ENCODE measurements around the gene RMRP. TPM values are rescaled to one million over a fixed set of nuclear protein-coding genes. Genes with fewer than 3 reads are reported as not detected.
"Not testable (repeated sequence)": the region's sequence is repeated elsewhere in the genome, so short reads cannot be mapped to it uniquely, and the experiment has no call there.

The RMRP gene
- total and polyA plus RNA-seq, 7 experiments from 2014 or later, result 49.2 to 11,273 (median 7,741) TPM; not detected in 1

DNA sequence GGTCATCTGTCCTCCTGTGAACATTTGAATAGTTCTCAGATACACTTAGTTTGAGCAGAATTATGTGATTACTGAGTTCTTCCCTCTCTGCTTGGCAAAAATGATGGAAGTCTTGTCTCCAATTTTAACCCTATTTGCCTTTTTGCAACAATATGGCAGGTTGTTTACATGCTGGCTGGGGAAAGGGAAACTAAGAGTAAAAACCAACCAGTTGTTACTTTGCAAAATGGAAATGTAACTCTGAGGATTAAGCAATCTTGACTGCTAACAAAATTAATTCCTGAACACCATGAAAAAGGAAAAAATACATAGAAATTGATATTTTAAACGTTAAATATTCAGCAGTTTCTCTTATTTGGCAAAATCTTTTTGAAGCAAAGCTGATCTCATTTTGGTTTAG, 18.2 kb downstream of the RMRP start:
- no peak overlapping the region for H3K27ac ChIP-seq (ENCODE audit: low read depth, low read length)
- intact Hi-C loops (cut with micrococcal nuclease), result no loop called here
- no peak for ATAC-seq

GRCh38 chr9:35639225-35639624, 18.6 kb downstream of the RMRP start:
- POLR2A ChIA-PET, result interaction anchor here (1.0 to 2.5 kb wide), 4 partner anchors 8 to 66 kb away, joined by 3 to 14 read pairs (median 5); partner anchors contain the start of genes CCDC107, RMRP and SIT1
- peak; percentile 37 for ATAC-seq
- Mint-ChIP-seq H3K36me3 (peaks cover 3 to 37% (median 8%) of the 10 kb centered on the region in 5 donors), H3K27ac (peak overlapping the region; percentile 23 to 91 (median 85)), H3K4me3 (peak overlapping the region in 8 of 10 donors; percentile 37 to 75 (median 63)), H3K4me1 (peaks cover 48 to 78% (median 71%) of the 10 kb centered on the region in 7 donors)
- H3K4me3 ChIP-seq (ENCODE audit: low read length); H3K27me3 ChIP-seq (ENCODE audit: control insufficient read depth in 2 of 2, insufficient read depth in 2 of 2, low read length in 2 of 2); H3K9me3 ChIP-seq (ENCODE audit: control insufficient read depth in 2 of 3, low read length in 3 of 3); DNase-seq; H3K36me3 ChIP-seq (ENCODE audit: control insufficient read depth in 2 of 3, insufficient read depth in 3 of 3, low read length in 3 of 3); H3K27me3 Mint-ChIP-seq; intact Hi-C loops (cut with micrococcal nuclease); H3K9me3 Mint-ChIP-seq: not testable (repeated sequence)
- peak overlapping the region; percentile 61 for H3K27ac ChIP-seq (ENCODE audit: low read depth, low read length)
- CTCF ChIA-PET, result interaction anchor here (1.4 to 1.6 kb wide), 4 partner anchors 16 to 28 kb away, joined by 3 to 6 read pairs (median 4); no protein-coding TSS in a partner anchor
- peaks cover 19 to 35% of the 10 kb centered on the region in 2 donors for H3K4me1 ChIP-seq (ENCODE audit: control insufficient read depth in 2 of 2, insufficient read depth in 2 of 2, low read length in 2 of 2)

More for the DNA sequence above, 18.2 kb downstream of the RMRP start:
- peak overlapping the region in 8 of 9 donors; percentile 67 to 91 (median 86) for H3K27ac Mint-ChIP-seq
- DNase-seq, result no peak
- peaks cover 0 to 7% (median 0%) of the 10 kb centered on the region in 11 donors for H3K9me3 Mint-ChIP-seq
- H3K9me3 ChIP-seq (ENCODE audit: control insufficient read depth in 2 of 3, low read length in 3 of 3), result no peaks in the 10 kb centered on the region
- ChIA-PET CTCF (interaction anchor here (1.4 to 1.6 kb wide), 4 partner anchors 17 to 28 kb away, joined by 3 to 6 read pairs (median 4); no protein-coding TSS in a partner anchor), POLR2A (interaction anchor here (1.1 to 2.5 kb wide), 4 partner anchors 11 to 65 kb away, joined by 3 to 14 read pairs (median 5); partner anchors contain the start of genes CCDC107, RMRP and SIT1)
- H3K36me3 Mint-ChIP-seq, result peaks cover 3 to 40% (median 6%) of the 10 kb centered on the region in 5 donors
- no peaks in the 10 kb centered on the region for H3K36me3 ChIP-seq (ENCODE audit: control insufficient read depth in 2 of 3, insufficient read depth in 3 of 3, low read length in 3 of 3)
- H3K4me3 ChIP-seq (ENCODE audit: low read length), result no peak overlapping the region
- peaks cover 24 to 39% of the 10 kb centered on the region in 2 donors for H3K4me1 ChIP-seq (ENCODE audit: control insufficient read depth in 2 of 2, insufficient read depth in 2 of 2, low read length in 2 of 2)
- peak overlapping the region in 9 of 10 donors; percentile 13 to 75 (median 63) for H3K4me3 Mint-ChIP-seq
- H3K27me3 ChIP-seq (ENCODE audit: control insufficient read depth in 2 of 2, insufficient read depth in 2 of 2, low read length in 2 of 2), result no peaks in the 10 kb centered on the region
- no peaks in the 10 kb centered on the region for H3K27me3 Mint-ChIP-seq
- peaks cover 51 to 82% (median 74%) of the 10 kb centered on the region in 7 donors for H3K4me1 Mint-ChIP-seq

GRCh38 chr9:35638751-35639150, 19.1 kb downstream of the RMRP start:
- Histone ChIP-seq H3K27ac (ENCODE audit: low read depth, low read length) (peak overlapping the region; percentile 61), H3K4me1 (ENCODE audit: control insufficient read depth in 2 of 2, insufficient read depth in 2 of 2, low read length in 2 of 2) (peaks cover 19 to 35% of the 10 kb centered on the region in 2 donors)
- ATAC-seq (peak; percentile 69), DNase-seq (peak in 5 of 9 donors; percentile 35 to 59 (median 48))
- H3K27ac Mint-ChIP-seq, result peak overlapping the region; percentile 66 to 90 (median 85)
- not testable (repeated sequence) for H3K4me3 ChIP-seq (ENCODE audit: low read length); H3K9me3 ChIP-seq (ENCODE audit: control insufficient read depth in 2 of 3, low read length in 3 of 3); H3K27me3 ChIP-seq (ENCODE audit: control insufficient read depth in 2 of 2, insufficient read depth in 2 of 2, low read length in 2 of 2); H3K9me3 Mint-ChIP-seq; H3K27me3 Mint-ChIP-seq; H3K36me3 ChIP-seq (ENCODE audit: control insufficient read depth in 2 of 3, insufficient read depth in 3 of 3, low read length in 3 of 3)
- peak overlapping the region; percentile 15 to 70 (median 56) for H3K4me3 Mint-ChIP-seq
- peaks cover 47 to 77% (median 70%) of the 10 kb centered on the region in 7 donors for H3K4me1 Mint-ChIP-seq
- CTCF ChIA-PET, result interaction anchor here (0.8 to 1.5 kb wide), 4 partner anchors 16 to 27 kb away, joined by 3 to 5 read pairs (median 4); partner anchors contain the start of genes CCDC107 and RMRP
- H3K36me3 Mint-ChIP-seq, result peaks cover 3 to 37% (median 8%) of the 10 kb centered on the region in 5 donors
- POLR2A ChIA-PET, result interaction anchor here (1.0 to 2.5 kb wide), 4 partner anchors 8 to 66 kb away, joined by 3 to 14 read pairs (median 5); partner anchors contain the start of genes CCDC107, RMRP and SIT1
- intact Hi-C loops (cut with micrococcal nuclease), result loop anchor here in 1 of 2 donors (1.0 kb wide), 1 partner anchor 8 kb away; no protein-coding TSS in a partner anchor

- H3K4me3 ChIP-seq (ENCODE audit: low read length); DNase-seq; H3K9me3 Mint-ChIP-seq; intact Hi-C loops (cut with micrococcal nuclease); H3K27me3 Mint-ChIP-seq; H3K36me3 ChIP-seq (ENCODE audit: control insufficient read depth in 2 of 3, insufficient read depth in 3 of 3, low read length in 3 of 3); H3K27me3 ChIP-seq (ENCODE audit: control insufficient read depth in 2 of 2, insufficient read depth in 2 of 2, low read length in 2 of 2); H3K9me3 ChIP-seq (ENCODE audit: control insufficient read depth in 2 of 3, low read length in 3 of 3); ATAC-seq; CTCF ChIA-PET: not testable (repeated sequence)
- H3K4me3 Mint-ChIP-seq, result peak overlapping the region in 7 of 10 donors; percentile 7 to 65 (median 55)
- Histone ChIP-seq H3K4me1 (ENCODE audit: control insufficient read depth in 2 of 2, insufficient read depth in 2 of 2, low read length in 2 of 2) (peaks cover 19 to 35% of the 10 kb centered on the region in 2 donors), H3K27ac (ENCODE audit: low read depth, low read length) (peak overlapping the region; percentile 57)
- H3K4me1 Mint-ChIP-seq, result peaks cover 43 to 69% (median 59%) of the 10 kb centered on the region in 7 donors
- H3K36me3 Mint-ChIP-seq, result peaks cover 3 to 32% (median 8%) of the 10 kb centered on the region in 5 donors
- peak overlapping the region; percentile 66 to 92 (median 85) for H3K27ac Mint-ChIP-seq
- POLR2A ChIA-PET, result interaction anchor here (0.5 kb wide), 1 partner anchor 9 kb away, joined by 3 read pairs; no protein-coding TSS in a partner anchor
Observed at GRCh38 chr9:35637427-35637955, 20.3 kb downstream of the RMRP start.

GRCh38 chr9:35636877-35637246, 21.0 kb downstream of the RMRP start:
- peaks cover 43 to 69% (median 57%) of the 10 kb centered on the region in 7 donors for H3K4me1 Mint-ChIP-seq
- ATAC-seq; CTCF ChIA-PET; DNase-seq; H3K27ac ChIP-seq (ENCODE audit: low read depth, low read length); H3K27me3 ChIP-seq (ENCODE audit: control insufficient read depth in 2 of 2, insufficient read depth in 2 of 2, low read length in 2 of 2); H3K36me3 ChIP-seq (ENCODE audit: control insufficient read depth in 2 of 3, insufficient read depth in 3 of 3, low read length in 3 of 3); H3K9me3 Mint-ChIP-seq; H3K27me3 Mint-ChIP-seq; H3K4me3 ChIP-seq (ENCODE audit: low read length); H3K9me3 ChIP-seq (ENCODE audit: control insufficient read depth in 2 of 3, low read length in 3 of 3); intact Hi-C loops (cut with micrococcal nuclease): not testable (repeated sequence)
- H3K27ac Mint-ChIP-seq, result peak overlapping the region in 3 of 9 donors; percentile 21 to 90 (median 75)
- peaks cover 19 to 35% of the 10 kb centered on the region in 2 donors for H3K4me1 ChIP-seq (ENCODE audit: control insufficient read depth in 2 of 2, insufficient read depth in 2 of 2, low read length in 2 of 2)
- peaks cover 3 to 28% (median 8%) of the 10 kb centered on the region in 5 donors for H3K36me3 Mint-ChIP-seq
- peak overlapping the region in 3 of 10 donors; percentile 16 to 40 (median 20) for H3K4me3 Mint-ChIP-seq
- POLR2A ChIA-PET, result interaction anchor here (1.2 kb wide), 1 partner anchor 17 kb away, joined by 5 read pairs; no protein-coding TSS in a partner anchor

GRCh38 chr9:35636135-35636876, 21.5 kb downstream of the RMRP start:
- H3K36me3 ChIP-seq (ENCODE audit: control insufficient read depth in 2 of 3, insufficient read depth in 3 of 3, low read length in 3 of 3), result no peaks in the 10 kb centered on the region
- no peak overlapping the region for H3K4me3 ChIP-seq (ENCODE audit: low read length)
- Mint-ChIP-seq H3K9me3 (peaks cover 0 to 5% (median 0%) of the 10 kb centered on the region in 11 donors), H3K36me3 (peaks cover 3 to 23% (median 8%) of the 10 kb centered on the region in 5 donors), H3K4me1 (peaks cover 38 to 64% (median 53%) of the 10 kb centered on the region in 7 donors), H3K27me3 (no peaks in the 10 kb centered on the region), H3K4me3 (peak overlapping the region in 2 of 10 donors; percentile 20 to 37), H3K27ac (peak overlapping the region in 6 of 9 donors; percentile 21 to 90 (median 62))
- H3K27ac ChIP-seq (ENCODE audit: low read depth, low read length), result no peak overlapping the region
- peaks cover 19 to 35% of the 10 kb centered on the region in 2 donors for H3K4me1 ChIP-seq (ENCODE audit: control insufficient read depth in 2 of 2, insufficient read depth in 2 of 2, low read length in 2 of 2)
- H3K9me3 ChIP-seq (ENCODE audit: control insufficient read depth in 2 of 3, low read length in 3 of 3), result no peaks in the 10 kb centered on the region
- H3K27me3 ChIP-seq (ENCODE audit: control insufficient read depth in 2 of 2, insufficient read depth in 2 of 2, low read length in 2 of 2), result no peaks in the 10 kb centered on the region
- DNase-seq, result no peak
- ChIA-PET CTCF (interaction anchor here (1.2 kb wide), 1 partner anchor 22 kb away, joined by 3 read pairs; the partner anchor contains the start of gene CCDC107), POLR2A (interaction anchor here (1.0 to 1.4 kb wide), 3 partner anchors 17 to 54 kb away, joined by 3 to 5 read pairs (median 3); partner anchors contain the start of gene TPM2)
- intact Hi-C loops (cut with micrococcal nuclease), result no loop called here
- ATAC-seq, result peak; percentile 49

Data from naive thymus-derived CD4-positive, alpha-beta T cell (primary cell).